Fibroblast of lung (primary cell): ENCODE results near the gene YRDC. TPM values are rescaled to one million over a fixed set of nuclear protein-coding genes. Genes with fewer than 3 reads are reported as not detected.
A peak's percentile ranks its signal among the peaks of the same experiment; 100 is the strongest.

ENCODE experiments used
- DNase-seq, 2 donors: peaks; one replicate each; pipeline versions ENCODE4 v3.0.0 to v3.0.0-alpha.2; 2010; ENCODE audit warnings: low read depth in 2 of 2
- H2AFZ ChIP-seq: 2 replicates; pipeline ENCODE4 v1.5.1; 2012; ENCODE audit warnings: low read length, control low read depth, inconsistent platforms
- H3K27ac ChIP-seq: 2 replicates; pipeline ENCODE4 v1.5.1; 2011; ENCODE audit warnings: low read length, control low read depth; ENCODE audit not compliant: insufficient read depth
- H3K27me3 ChIP-seq: 2 replicates; pipeline ENCODE4 v1.5.1; 2011; ENCODE audit warnings: mild to moderate bottlenecking, low read length; ENCODE audit not compliant: control insufficient read depth, insufficient read depth
- H3K36me3 ChIP-seq: 2 replicates; pipeline ENCODE4 v1.5.1; 2011; ENCODE audit warnings: low read length; ENCODE audit not compliant: control insufficient read depth, insufficient read depth
- H3K4me1 ChIP-seq: 2 replicates; pipeline ENCODE4 v1.5.1; 2011; ENCODE audit warnings: low read length; ENCODE audit not compliant: control insufficient read depth, insufficient read depth; ENCODE audit errors: extremely low read depth
- H3K4me2 ChIP-seq: 2 replicates; pipeline ENCODE4 v1.5.1; 2011; ENCODE audit warnings: low read length, control low read depth; ENCODE audit not compliant: insufficient read depth; ENCODE audit errors: extremely low read depth
- H3K4me3 ChIP-seq, 4 experiments: fragments of 200-600 bp in 1 of 4; sonication (generic) in 1 of 4; replicated peaks in 1 of 4; 2 replicates each; pipeline ENCODE4 v1.5.1; 2011 to 2016; ENCODE audit warnings: low read length in 4 of 4, low read depth in 3 of 4, mild to moderate bottlenecking in 3 of 4, control low read depth in 2 of 4, inconsistent platforms in 1 of 4, mixed read lengths in 1 of 4; ENCODE audit not compliant: insufficient read depth in 1 of 4; ENCODE audit errors: control extremely low read depth in 1 of 4
- H3K79me2 ChIP-seq: 2 replicates; pipeline ENCODE4 v1.5.1; 2012; ENCODE audit warnings: mild to moderate bottlenecking, low read length, inconsistent platforms; ENCODE audit not compliant: control insufficient read depth, insufficient read depth
- H3K9ac ChIP-seq: 2 replicates; pipeline ENCODE4 v1.5.1; 2011; ENCODE audit warnings: mild to moderate bottlenecking, low read length, control low read depth; ENCODE audit not compliant: insufficient read depth
- H3K9me3 ChIP-seq: 2 replicates; pipeline ENCODE4 v1.5.1; 2012; ENCODE audit warnings: low read depth, low read length; ENCODE audit not compliant: control insufficient read depth, insufficient read depth
- H4K20me1 ChIP-seq: 2 replicates; pipeline ENCODE4 v1.5.1; 2011; ENCODE audit warnings: low read length; ENCODE audit not compliant: control insufficient read depth, insufficient read depth; ENCODE audit errors: extremely low read depth
- EZH2 ChIP-seq: IDR thresholded peaks from 2 replicates; pipeline ENCODE4 v1.5.1; 2012; ENCODE audit warnings: low read length, control low read depth, mild to moderate bottlenecking; ENCODE audit errors: missing control alignments
- polyA plus RNA-seq, 2 donors: library from polyadenylated mRNA; depleted of rRNA in 1 of 2; stranded (reverse) in 1 of 2; unstranded in 1 of 2; fragments of >200 nt; gene quantifications; 2 replicates each; pipeline ENCODE4 v1.2.1, GENCODE V29; 2011 to 2012; ENCODE audit warnings: missing spikeins in 1 of 2
- total RNA-seq: library from RNA; depleted of rRNA; stranded (reverse); fragments of >200 nt; gene quantifications from 2 replicates; pipeline ENCODE4 v1.2.1, GENCODE V29; 2014
- TF ChIP-seq, protein P1 (sequence below), 2 donors: IDR thresholded peaks in 1 of 2; conservative IDR thresholded peaks in 1 of 2; 1 replicate in 1 of 2; 2 replicates in 1 of 2; pipeline ENCODE4 v1.5.1; 2011 to 2012; ENCODE audit warnings: low read length in 2 of 2, control low read depth in 1 of 2, inconsistent platforms in 1 of 2, low read depth in 1 of 2, mild to moderate bottlenecking in 1 of 2

Gene YRDC
- total and polyA plus RNA-seq, 2 donors (not counting 1 experiment from before 2014, with no cell fraction given) = 9.9 to 14.0 TPM

DNA sequence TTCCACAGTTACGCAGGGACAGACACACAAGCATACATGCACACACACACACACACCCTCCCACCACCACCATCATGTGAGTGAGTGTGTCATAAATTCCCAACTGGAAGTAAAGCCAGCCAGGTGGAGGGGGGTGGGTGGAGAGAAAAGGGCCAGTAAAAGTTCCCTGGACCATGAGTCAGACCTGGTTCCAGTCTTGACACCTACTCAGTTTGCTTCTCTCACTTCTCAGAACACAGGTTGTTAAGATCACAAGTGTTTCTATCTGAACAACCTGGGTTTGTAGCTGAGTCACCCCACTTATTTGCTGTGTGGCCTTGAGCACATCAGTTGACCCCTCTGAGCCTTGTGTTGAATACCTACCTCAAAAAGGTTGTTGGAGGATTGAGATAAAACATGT, 52.7 kb downstream of the YRDC start:
- Histone ChIP-seq H3K36me3 (no peaks in the 10 kb centered on the region), H3K9ac (no peak overlapping the region), H4K20me1 (no peaks in the 10 kb centered on the region), H3K4me3 (no peak overlapping the region), H3K4me2 (no peak overlapping the region), H3K4me1 (no peaks in the 10 kb centered on the region), H3K27me3 (peaks cover 17% of the 10 kb centered on the region), H3K27ac (no peak overlapping the region), H2AFZ (no peak overlapping the region), H3K9me3 (no peaks in the 10 kb centered on the region), H3K79me2 (no peaks in the 10 kb centered on the region)
- TF ChIP-seq, protein P1, sequence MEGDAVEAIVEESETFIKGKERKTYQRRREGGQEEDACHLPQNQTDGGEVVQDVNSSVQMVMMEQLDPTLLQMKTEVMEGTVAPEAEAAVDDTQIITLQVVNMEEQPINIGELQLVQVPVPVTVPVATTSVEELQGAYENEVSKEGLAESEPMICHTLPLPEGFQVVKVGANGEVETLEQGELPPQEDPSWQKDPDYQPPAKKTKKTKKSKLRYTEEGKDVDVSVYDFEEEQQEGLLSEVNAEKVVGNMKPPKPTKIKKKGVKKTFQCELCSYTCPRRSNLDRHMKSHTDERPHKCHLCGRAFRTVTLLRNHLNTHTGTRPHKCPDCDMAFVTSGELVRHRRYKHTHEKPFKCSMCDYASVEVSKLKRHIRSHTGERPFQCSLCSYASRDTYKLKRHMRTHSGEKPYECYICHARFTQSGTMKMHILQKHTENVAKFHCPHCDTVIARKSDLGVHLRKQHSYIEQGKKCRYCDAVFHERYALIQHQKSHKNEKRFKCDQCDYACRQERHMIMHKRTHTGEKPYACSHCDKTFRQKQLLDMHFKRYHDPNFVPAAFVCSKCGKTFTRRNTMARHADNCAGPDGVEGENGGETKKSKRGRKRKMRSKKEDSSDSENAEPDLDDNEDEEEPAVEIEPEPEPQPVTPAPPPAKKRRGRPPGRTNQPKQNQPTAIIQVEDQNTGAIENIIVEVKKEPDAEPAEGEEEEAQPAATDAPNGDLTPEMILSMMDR (conservative IDR thresholded peaks at IDR 0.05 in 1 of 2, IDR thresholded peaks at IDR 0.05 in 1 of 2; ENCODE audit: low read depth in 1 of 2, low read length in 2 of 2) = no peak
- no peak for DNase-seq

GRCh38 chr1:37753473-37754321, 54.3 kb downstream of the YRDC start:
- Histone ChIP-seq H4K20me1 (no peaks in the 10 kb centered on the region), H3K79me2 (no peaks in the 10 kb centered on the region), H2AFZ (no peak overlapping the region), H3K9ac (no peak overlapping the region), H3K27me3 (peaks cover 17% of the 10 kb centered on the region), H3K27ac (no peak overlapping the region), H3K4me1 (no peaks in the 10 kb centered on the region), H3K36me3 (no peaks in the 10 kb centered on the region), H3K4me2 (no peak overlapping the region), H3K9me3 (no peaks in the 10 kb centered on the region), H3K4me3 (no peak overlapping the region)
- TF ChIP-seq, protein P1 (conservative IDR thresholded peaks at IDR 0.05 in 1 of 2, IDR thresholded peaks at IDR 0.05 in 1 of 2; ENCODE audit: low read depth in 1 of 2, low read length in 2 of 2) = no peak
- peak; percentile 19 for TF ChIP-seq EZH2
- no peak for DNase-seq

Other genes starting within 250 kb of the YRDC start
- gene GNL2, start 212.3 kb downstream of the YRDC start, total RNA-seq = 56.0 and 73.3 TPM in 2 replicates
- 50.0 and 58.7 TPM in 2 replicates for gene GNL2, start 212.3 kb downstream of the YRDC start, polyA plus RNA-seq
- 0.26 and 0.50 TPM in 2 replicates for gene RSPO1, start 173.3 kb downstream of the YRDC start, total RNA-seq
- 0.08 and 0.15 TPM in 2 replicates for gene RSPO1, start 173.3 kb downstream of the YRDC start, polyA plus RNA-seq
- 0.26 and 3.8 TPM in 2 replicates for gene CDCA8, start 115.7 kb downstream of the YRDC start, total RNA-seq
- 9.5 and 47.5 TPM in 2 replicates for gene CDCA8, start 115.7 kb downstream of the YRDC start, polyA plus RNA-seq
- gene EPHA10, start 43.1 kb downstream of the YRDC start, total RNA-seq = under 0.01 TPM in 2 replicates
- not detected in 2 replicates for gene EPHA10, start 43.1 kb downstream of the YRDC start, polyA plus RNA-seq
- 0.26 and 0.50 TPM in 2 replicates for gene MANEAL, start 14.4 kb downstream of the YRDC start, total RNA-seq
- 0.44 and 0.79 TPM in 2 replicates for gene MANEAL, start 14.4 kb downstream of the YRDC start, polyA plus RNA-seq
- gene C1orf122, start 418 bp downstream of the YRDC start, total RNA-seq = 24.7 and 28.1 TPM in 2 replicates
- gene C1orf122, start 418 bp downstream of the YRDC start, polyA plus RNA-seq = 14.3 and 14.8 TPM in 2 replicates
- gene MTF1, start 51.4 kb upstream of the YRDC start, total RNA-seq = 3.1 and 4.5 TPM in 2 replicates
- 8.4 and 8.8 TPM in 2 replicates for gene MTF1, start 51.4 kb upstream of the YRDC start, polyA plus RNA-seq
- gene INPP5B, start 138.8 kb upstream of the YRDC start, total RNA-seq = 42.1 and 55.0 TPM in 2 replicates
- 18.8 and 23.6 TPM in 2 replicates for gene INPP5B, start 138.8 kb upstream of the YRDC start, polyA plus RNA-seq
- 72.3 and 97.8 TPM in 2 replicates for gene SF3A3, start 181.8 kb upstream of the YRDC start, total RNA-seq
- gene SF3A3, start 181.8 kb upstream of the YRDC start, polyA plus RNA-seq = 60.3 and 62.4 TPM in 2 replicates
- 13.9 and 14.4 TPM in 2 replicates for gene FHL3, start 197.3 kb upstream of the YRDC start, total RNA-seq
- 14.7 and 25.0 TPM in 2 replicates for gene FHL3, start 197.3 kb upstream of the YRDC start, polyA plus RNA-seq
- 34.8 and 39.5 TPM in 2 replicates for gene UTP11, start 204.5 kb upstream of the YRDC start, total RNA-seq
- gene UTP11, start 204.5 kb upstream of the YRDC start, polyA plus RNA-seq = 56.5 and 63.7 TPM in 2 replicates
- gene POU3F1, start 238.6 kb upstream of the YRDC start, total RNA-seq = under 0.01 TPM in 1 of 2 replicates, not detected in the other
- not detected in 2 replicates for gene POU3F1, start 238.6 kb upstream of the YRDC start, polyA plus RNA-seq